AML-193 (cell line): ENCODE data around the gene PLEK.
A peak's percentile ranks its signal among the peaks of the same experiment; 100 is the strongest.
"Not testable (repeated sequence)": the region's sequence is repeated elsewhere in the genome, so short reads cannot be mapped to it uniquely, and the experiment has no call there.

Experiments
- DNase-seq, 2 experiments: peaks; one replicate each; lab custom pipeline; 2025; lab: John Stamatoyannopoulos, UW

The PLEK gene

DNA sequence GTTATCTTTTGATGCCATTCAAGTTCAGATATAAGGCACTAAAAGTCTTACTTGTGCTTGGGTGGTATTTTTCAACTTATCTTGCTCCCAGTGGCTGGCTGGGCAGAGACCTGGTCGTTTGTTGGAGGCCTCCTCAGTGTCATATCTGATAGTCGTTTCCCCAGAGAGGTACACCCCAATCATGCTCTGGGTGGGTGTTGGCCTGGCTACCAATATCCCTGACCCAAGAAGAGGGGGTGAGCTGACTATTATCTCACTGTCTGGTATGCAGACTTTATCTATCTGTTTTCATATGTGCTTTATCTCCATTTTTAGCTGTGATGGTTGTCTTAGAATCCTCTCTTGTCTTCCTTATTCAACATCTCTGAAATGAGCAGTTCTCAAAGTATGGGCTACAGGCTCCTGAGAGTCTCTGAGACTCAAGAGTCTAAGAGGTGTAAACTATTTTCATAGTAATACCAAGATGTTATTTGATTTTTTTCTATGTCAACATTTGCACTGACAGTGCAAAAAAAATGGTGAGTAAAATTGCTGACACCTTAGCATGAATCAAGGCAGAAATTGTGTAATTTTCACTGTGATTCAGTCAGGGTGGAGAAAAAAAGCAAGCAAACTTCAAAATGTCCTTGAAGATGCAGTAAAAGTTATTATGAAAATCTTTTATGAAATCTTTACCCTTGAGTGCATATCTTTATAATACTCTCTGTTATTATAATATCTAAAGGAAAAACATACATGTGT lies 12.3 kb upstream of the PLEK start:
- DNase-seq, result no peak

DNA sequence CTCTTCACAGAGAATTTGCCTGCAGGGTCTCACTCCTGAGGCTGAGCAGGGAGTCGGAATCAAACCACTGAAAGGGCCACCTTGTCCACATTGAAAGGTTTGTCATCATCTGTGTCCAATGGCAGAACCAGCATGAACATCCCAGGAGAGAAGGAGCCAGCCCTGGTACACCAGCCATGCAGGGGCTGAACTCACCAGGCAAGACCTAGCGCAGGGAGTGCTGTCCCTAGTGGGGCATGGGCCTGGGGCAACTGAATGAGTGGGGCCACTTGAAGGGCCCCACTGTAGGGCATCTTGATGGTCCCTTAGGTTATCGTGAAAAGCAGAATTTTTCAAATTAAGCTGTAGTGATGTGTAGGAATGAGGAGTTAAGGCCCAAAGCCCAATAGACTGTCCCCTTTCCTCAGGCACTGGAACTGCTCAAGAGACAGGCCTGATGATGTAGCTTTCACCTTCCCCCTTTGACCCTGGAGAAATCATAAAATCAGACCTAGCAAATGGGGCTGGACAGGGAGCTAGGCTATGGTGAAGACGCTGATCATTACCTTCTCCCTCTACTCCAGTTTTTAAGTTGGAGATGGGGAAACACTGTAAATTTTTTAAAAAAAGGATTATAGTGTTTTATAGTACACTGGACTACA lies 8.4 kb upstream of the PLEK start:
- DNase-seq, result no peak

DNA sequence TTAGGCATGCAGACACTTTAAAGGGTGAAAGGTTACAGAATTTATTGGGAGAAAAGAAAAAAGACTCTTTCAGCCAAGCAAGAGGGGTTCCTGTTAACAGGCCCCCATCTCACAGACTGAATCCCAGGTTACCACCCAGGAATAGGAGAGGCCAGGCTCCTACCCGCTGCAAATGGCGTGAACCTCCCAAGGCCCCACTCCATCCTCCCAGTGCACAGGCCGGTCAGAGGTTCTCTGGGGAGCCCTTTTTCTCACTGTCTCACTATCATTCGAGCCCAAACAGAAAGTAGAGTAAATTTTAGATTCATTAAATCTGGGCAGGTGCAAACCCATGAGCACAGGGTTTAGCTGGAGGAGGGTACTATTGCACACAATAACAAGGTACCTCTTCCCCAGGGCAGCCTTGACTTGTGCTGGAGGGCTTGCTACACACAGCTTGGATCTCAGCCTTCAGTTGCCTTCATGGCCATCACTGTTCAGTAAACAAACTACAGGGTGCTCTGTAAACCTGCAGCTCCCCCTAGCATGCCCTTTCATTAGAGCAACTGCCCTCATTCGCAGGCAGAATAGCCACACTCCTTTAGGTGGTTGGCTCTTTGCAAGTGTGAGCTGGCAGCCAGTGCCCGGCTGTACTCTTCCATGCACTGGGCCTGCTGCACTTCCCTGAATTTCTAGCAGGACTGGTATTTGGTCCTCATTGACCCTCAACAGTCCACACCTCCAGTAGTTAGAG lies 7.3 kb upstream of the PLEK start:
- peak; percentile 66 to 76 for DNase-seq

DNA sequence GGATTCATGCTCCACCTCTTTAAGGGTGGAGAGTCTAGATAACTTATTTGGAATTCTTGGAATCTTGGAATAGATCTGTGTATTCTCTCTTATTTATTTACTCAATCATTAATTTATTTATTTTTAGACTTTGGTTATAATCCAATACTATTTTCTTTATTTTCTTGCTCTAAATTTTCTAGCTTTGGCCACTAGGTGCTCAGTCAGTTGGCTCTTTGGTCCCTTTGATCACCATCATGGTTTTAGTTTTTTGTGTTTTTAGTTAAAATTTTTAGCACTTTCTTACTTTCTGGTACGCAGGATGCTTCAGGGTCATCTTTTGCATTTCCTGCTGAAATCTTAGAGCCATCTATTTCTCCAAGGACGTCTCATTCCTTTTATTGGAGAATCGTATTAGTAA lies 5.2 kb upstream of the PLEK start:
- no peak for DNase-seq

DNA sequence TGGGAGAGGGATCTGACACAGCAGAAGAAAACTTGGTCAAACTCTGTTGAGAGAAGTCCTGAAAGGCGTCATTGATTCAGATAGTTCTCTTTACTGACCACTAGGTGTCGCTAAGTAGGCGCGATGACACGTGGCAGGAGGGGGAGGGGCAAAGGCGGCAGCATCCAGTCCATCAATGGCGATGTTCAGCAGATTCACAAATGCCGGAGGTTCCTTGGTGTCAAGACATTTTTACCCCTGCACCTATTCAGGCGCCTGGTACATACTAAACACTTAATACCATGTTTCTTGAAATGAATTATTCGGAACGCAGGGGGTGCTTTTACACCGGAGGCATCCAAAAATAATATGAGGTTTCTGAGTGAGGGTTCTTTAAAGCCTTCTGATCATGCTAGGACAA lies 3.0 kb upstream of the PLEK start:
- DNase-seq, result peak; percentile 80 to 81

DNA sequence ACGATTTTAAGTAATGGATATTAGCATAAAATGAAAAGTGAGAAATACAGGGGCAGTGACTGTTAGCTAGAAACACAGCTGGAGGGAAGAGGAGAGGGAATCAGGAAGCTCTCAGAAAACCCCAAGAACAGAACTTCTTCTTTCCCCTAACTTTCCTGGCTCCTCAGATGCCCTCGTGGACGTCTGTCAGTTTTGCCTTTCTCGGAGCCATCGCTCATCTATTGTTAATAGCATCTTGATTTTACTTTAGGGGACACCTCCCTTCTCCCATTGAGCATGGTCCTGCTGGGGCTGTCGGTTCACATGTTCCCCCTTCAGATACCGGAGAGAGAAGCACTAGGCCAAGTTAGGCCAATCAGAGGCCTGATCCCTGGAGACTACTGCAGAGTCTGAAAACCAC lies 2.3 kb upstream of the PLEK start:
- peak; percentile 33 to 52 for DNase-seq

DNA sequence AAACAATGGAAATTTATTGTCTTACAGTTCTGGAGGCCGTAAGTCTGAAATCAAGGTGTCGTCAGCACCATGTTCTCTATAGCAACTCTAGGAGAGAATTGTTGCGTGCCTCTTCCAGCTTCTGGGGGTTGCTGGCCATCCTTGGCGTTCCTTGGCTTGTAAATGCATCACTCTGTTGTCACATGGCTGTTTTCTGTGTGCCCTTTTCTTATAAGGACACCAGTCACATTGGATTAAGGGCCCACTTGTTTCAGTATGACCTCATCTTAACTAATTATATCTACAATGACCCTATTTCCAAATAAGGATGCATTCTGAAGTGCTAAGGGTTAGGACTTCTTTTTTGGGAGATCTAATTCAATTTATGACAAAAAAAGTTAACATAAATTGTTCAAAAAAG lies 1.4 kb upstream of the PLEK start:
- no peak for DNase-seq

DNA sequence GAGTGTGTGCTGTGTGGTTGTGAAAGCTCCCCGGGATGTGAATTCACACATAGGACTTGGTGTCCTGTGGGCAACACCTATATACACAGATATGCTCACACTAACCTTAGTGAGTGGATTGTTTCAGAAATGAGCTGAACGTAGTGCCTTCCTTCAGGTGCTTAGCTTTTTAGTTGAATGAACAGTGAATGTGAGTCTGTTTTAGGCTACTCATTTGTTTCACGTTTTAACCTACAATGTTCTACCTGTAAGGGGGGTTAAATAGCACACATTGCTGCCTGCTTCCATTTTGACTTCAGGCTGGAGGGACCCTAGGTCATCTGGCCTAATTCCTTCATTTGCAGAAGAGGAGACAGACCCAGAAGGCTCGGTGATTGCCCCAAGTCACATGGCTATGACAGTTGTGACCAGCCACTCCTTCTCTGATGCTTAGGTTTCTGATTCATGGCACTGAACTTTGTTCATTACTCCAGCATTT lies 1.0 kb downstream of the PLEK start:
- DNase-seq, result peak; percentile 56 to 70

DNA sequence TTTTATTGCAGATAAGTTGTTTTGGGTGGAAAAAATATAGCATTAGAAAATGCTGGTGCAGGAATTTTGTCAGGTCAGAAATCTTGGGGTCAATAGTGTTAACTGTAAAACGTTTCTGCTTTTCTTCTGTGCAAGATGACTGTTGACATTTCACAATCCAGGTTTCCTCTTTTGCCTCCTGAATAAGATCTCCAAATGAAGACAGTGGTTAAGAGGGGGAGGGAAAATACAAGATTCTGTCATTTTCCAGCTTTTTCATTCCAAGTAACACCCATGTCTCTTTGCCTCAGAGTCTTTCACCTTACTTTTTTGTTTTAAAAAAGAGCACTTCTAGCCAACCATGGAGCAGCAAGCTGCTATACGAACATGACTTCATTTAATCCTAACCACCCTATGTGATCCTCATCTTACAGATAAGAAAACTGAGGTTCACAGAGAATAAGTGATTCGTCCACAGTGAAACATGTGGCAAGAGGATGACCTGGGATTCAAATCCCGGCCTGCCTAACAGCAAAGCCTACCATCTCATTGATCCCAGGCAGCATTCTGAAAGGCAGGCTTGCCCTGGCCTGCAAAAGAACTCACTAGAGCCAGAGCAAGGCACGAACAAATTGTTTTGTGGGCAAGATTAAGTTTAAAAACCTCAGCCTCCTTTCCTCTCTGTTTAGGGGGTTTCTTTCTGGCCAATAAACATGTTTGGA lies 3.0 kb downstream of the PLEK start:
- peak; percentile 85 to 93 for DNase-seq

DNA sequence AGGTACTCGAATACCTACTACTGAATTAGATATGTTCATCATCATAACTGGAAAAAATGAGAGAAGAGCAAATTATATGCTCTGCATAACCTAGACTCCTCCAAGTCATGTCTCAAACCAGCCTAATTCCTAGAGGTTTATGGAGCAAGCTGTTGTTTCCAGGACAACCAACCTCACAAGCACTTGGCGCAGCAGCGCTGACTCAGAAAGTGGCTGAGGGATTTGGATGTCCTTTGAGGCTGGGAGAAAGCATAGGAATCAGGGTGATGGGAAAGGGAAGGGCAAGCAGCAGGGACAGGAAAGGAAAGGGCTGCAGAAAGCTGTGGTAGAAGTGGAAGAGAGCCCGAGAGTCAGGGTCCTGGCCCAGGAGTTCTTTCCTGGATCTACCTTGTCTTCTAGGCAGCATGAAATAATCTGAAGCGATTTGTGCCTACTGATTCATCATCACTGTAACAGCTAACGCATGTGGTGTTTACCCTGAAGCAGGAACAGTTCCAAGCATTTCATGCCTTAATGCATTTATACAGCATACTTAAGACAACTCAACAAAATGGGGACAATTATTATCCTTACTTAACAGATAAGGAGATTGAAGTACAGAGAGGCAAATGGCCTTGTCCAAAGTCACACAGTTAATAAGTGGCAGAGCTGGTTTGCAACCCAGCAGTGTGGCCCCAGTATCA lies 3.7 kb downstream of the PLEK start:
- peak in 1 of 2 experiments; percentile 10 for DNase-seq

DNA sequence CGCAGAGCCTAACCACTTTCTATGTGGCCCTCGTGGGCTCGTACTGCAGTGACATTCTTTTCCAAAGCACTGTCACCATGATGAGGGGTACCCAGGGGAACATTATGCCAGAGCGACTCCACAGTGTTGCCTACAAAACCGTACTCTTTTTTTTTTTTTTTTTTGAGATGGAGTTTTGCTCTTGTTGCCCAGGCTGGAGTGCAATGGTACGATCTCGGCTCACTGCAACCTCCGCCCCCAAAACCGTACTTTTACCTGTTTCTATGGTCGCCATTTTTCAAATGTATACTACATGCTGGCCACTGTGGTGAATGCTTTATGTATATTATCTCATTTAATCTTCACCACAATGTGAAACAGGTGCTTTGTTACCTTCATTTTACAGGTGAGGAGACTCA lies 4.3 kb downstream of the PLEK start:
- no peak for DNase-seq

DNA sequence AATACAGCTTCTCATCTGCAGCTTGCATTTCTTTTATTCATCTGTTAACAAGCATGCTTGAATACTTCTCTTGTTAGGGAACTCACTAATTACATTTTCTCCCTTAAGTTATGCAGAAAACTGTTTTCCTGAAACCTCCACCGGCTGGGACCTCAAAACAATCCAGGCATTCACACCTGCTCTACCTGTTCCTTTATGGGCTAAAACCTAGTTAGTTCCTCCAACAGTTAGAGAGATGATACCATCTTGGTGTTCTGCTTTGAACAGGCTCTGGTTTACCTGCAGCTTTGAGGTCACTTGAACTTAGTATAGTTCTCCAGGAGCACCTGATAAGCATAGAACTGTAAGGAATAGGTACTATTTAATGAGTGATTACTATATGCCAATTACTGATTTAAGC lies 6.1 kb downstream of the PLEK start:
- no peak for DNase-seq

DNA sequence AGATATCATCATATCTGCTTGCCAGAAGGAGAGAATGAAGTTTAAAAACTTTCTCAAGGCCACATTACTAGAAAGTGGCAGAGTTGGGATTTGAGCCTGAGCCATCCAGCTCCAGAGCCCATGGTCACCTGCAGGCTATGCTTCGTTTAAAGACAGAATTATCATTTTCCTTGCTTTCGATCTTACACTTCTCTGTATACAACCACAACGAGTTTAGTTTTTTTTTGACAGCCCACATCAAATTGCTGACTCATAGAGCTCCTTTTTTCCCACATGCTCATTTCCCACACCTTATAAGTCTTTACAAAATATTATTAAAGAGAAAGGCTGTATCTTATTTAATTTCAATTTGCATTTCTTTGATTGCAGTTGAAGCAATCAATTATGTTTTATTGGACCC lies 6.5 kb downstream of the PLEK start:
- DNase-seq, result no peak

DNA sequence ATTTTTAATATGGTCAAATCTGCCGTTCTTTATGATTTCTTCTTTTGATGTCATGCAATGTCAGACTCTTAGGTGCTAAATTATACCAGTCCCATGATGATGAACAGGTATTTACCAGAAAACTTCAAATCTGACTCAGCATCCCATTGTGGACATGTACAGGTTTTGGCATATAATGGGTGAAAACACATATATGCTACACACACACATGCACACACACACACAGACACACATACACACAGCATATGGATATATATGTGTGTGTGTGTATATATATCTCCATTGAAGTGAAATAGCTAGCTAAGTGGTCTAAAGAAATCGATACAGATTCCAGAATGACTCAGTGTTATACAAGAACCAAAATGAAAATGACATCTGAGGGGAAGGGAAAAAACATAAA lies 7.4 kb downstream of the PLEK start:
- DNase-seq, result no peak

DNA sequence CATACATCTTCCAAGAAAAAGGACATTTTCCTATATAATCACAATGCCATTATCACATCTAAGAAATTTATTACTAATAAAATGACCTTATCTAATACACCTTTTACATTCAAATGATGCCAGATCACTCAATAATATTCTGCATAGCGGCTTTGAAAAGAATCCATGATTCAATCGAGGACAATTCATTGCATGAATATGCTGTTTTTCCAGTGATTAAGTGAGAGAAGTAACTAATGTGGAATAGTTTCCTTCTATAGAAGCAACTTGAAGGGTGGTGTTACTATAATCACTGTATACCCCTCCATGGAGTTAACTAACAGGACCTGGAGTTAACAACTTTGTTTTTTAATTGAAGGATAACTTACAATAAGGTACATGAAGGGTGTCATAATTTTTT lies 9.1 kb downstream of the PLEK start:
- DNase-seq, result no peak

DNA sequence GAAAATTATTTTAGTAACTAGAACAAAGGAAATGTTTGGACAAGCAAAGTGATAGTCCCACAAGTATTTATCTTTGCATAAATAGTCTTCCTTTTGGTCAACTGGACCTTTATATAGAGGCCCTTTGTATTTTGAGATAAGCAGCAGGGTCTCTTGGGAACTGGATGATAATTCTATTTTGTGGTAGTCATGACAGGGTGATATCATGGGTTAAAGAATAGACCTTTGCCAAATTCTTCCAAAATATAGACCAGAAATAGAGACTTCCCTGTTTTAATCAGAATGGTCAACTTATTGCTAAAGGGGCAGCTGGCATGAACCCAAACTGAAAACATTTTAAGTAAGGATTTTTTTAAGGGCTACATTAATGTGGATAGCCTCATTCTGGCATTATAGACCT lies 10.5 kb downstream of the PLEK start:
- no peak for DNase-seq

DNA sequence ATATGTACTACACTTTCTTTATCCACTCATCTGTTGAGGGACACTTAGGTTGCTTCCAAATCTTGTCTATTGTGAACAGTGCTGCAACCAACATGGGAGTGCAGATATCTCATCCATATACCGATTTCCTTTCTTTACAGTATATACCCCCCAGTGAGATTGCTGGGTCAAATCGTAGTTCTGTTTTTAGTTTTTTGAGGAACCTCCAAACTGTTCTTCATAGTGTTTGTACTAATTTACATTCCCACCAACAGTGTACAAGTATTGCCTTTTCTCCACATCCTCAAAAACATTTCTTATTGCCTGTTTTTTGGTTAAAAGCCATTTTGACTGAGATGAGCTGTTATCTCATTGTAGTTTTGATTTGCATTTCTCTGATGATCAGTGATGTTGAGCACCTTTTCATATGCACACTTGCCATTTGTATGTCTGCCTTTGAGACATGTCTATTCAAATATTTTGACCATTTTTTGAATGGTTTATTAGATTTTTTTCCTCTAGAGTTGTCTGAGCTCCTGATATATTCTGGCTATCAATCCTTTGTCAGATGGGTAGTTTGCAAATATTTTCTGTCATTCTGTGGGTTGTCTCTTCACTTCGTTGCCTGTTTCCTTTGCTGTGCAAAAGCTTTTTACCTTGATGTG lies 12.2 kb downstream of the PLEK start:
- no peak for DNase-seq

DNA sequence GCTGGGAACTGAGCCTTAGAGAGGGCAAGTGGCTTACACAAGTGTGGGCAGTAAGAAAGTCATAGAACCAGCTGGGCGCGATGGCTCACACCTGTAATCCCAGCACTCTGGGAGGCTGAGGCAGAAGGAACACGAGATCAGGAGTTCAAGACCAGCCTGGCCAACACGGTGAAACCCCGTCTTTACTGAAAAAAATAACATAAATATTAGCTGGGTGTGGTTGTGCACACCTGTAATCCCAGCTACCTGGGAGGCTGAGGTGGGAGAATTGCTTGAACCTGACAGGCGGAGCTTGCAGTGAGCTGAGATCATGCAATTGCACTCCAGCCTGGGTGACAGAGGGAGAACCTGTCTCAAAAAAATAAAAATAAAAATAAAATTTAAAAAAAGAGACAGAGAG lies 13.7 kb downstream of the PLEK start:
- not testable (repeated sequence) for DNase-seq

DNA sequence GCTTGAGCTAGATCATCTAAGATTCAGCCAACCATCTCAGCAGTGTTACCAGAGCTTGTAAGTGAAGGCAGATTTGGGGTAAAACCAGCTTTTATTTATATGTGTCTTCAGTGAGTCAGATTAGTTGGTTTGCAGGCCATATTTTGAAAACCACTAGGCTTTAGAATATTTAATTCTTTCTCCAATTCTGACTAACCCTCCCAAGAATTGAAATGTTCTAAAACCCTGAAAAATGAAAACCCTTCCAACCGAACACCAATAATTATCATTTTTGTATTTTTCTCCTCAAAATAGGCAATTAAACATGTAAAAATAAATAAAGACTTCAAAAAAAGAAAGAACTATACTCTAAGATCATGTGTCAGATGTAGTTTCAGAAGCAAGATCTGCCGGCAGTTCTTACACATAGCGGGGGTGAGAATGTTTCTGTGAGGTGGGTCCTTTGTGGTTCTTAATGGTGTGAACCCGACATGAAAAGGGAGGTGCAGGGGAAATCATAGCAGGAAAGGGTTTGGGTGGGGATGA lies 14.2 kb downstream of the PLEK start:
- no peak for DNase-seq

DNA sequence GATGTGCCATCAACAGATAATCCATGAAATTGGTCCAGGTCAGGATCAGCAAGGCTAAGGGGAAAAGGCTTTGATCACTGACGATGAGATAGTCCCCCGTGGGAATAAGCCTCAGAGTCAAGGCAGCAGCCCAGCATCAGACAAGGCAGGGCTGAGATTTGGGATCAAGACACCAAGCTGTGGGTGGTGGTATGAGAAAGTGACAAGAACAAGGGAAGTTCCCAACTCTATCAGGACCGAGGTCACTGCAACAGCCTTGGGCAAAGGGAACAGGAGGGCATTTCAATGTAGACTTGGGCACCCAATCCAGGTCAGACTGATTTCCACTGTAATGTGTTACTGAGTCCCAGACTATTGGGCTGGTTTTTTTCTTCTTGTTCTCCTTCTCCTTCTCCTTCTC lies 18.7 kb downstream of the PLEK start:
- no peak for DNase-seq

DNA sequence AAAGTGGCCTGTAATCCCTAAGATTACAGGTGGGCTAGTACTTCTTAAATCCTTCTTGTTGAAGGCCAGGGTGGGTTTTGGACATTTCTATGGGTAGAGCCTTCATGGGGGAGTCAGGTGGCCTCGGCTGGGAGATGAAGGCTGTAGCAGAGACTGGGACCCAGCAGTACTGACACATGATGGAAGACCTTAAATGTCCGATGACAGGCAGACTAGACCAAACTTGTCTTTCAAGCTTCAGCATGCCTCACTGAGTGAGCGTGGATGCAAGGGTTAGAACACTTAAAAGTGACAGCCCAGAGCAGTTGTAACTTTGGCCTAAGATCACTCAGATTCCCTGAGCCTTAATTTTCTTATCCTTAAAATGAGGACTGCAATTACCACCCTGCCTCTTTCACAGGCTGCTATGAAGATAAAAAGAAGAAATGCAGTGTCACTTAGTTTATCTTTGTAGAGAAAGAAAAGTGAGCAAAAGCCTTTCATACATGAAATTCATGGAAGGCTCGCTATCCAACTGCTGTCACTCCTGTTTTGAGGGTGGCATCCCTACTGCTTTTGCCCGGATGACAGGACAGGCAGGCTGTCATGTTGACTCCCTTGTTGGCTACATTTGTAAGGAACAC lies 19.5 kb downstream of the PLEK start:
- no peak for DNase-seq
